ENCODE results near the gene SAMD4B.
"Not testable (repeated sequence)": the region's sequence is repeated elsewhere in the genome, so short reads cannot be mapped to it uniquely, and the experiment has no call there.

Gene SAMD4B

GRCh38 chr19:39377373-39378362 lies 35.4 kb downstream of the SAMD4B start:
- no peak overlapping the region for H3K4me2 ChIP-seq (ENCODE audit: low read length)
- no peak overlapping the region for H2AFZ ChIP-seq (ENCODE audit: low read length)
- no peaks in the 10 kb centered on the region for H3F3A ChIP-seq (ENCODE audit: insufficient read depth, low read length)
- no peaks in the 10 kb centered on the region for H3K27me3 ChIP-seq (ENCODE audit: insufficient read depth, low read length)
- no peak overlapping the region for H3K27ac ChIP-seq (ENCODE audit: low read depth, low read length, poor library complexity, severe bottlenecking)
- no peaks in the 10 kb centered on the region for H3K4me1 ChIP-seq (ENCODE audit: insufficient read depth, low read length, severe bottlenecking)
- H3K79me2 ChIP-seq (ENCODE audit: insufficient read depth, low read length) = no peaks in the 10 kb centered on the region
- peaks cover 84% of the 10 kb centered on the region for H3K36me3 ChIP-seq (ENCODE audit: insufficient read depth, low read length)
- H3K4me3 ChIP-seq (ENCODE audit: low read depth, low read length, poor library complexity, severe bottlenecking) = no peak overlapping the region
- H4K20me1 ChIP-seq (ENCODE audit: insufficient read depth, low read length) = no peaks in the 10 kb centered on the region
- no peak overlapping the region for H3K9ac ChIP-seq (ENCODE audit: low read length)
- no peaks in the 10 kb centered on the region for H3K9me2 ChIP-seq (ENCODE audit: low read depth, low read length)
- H3K9me3 ChIP-seq (ENCODE audit: low read length) = no peaks in the 10 kb centered on the region
- TF ChIP-seq CTCF (IDR thresholded peaks at IDR 0.05; ENCODE audit: low read length) (no peak), EZH2 (IDR thresholded peaks at IDR 0.05; ENCODE audit: borderline replicate concordance, low read length) (no peak)

- not testable (repeated sequence) for H3K4me1 ChIP-seq (ENCODE audit: insufficient read depth, low read length, severe bottlenecking); H3K79me2 ChIP-seq (ENCODE audit: insufficient read depth, low read length); H3K9ac ChIP-seq (ENCODE audit: low read length); H3F3A ChIP-seq (ENCODE audit: insufficient read depth, low read length); H3K4me2 ChIP-seq (ENCODE audit: low read length); H3K9me3 ChIP-seq (ENCODE audit: low read length); H3K27me3 ChIP-seq (ENCODE audit: insufficient read depth, low read length); H4K20me1 ChIP-seq (ENCODE audit: insufficient read depth, low read length); H3K4me3 ChIP-seq (ENCODE audit: low read depth, low read length, poor library complexity, severe bottlenecking); H2AFZ ChIP-seq (ENCODE audit: low read length); H3K27ac ChIP-seq (ENCODE audit: low read depth, low read length, poor library complexity, severe bottlenecking); H3K9me2 ChIP-seq (ENCODE audit: low read depth, low read length)
- H3K36me3 ChIP-seq (ENCODE audit: insufficient read depth, low read length) = peaks cover 82% of the 10 kb centered on the region
Measured at GRCh38 chr19:39379366-39379765, 37.1 kb downstream of the SAMD4B start.

- Histone ChIP-seq H3K4me1 (ENCODE audit: insufficient read depth, low read length, severe bottlenecking) (no peaks in the 10 kb centered on the region), H2AFZ (ENCODE audit: low read length) (no peak overlapping the region), H4K20me1 (ENCODE audit: insufficient read depth, low read length) (no peaks in the 10 kb centered on the region), H3K9ac (ENCODE audit: low read length) (no peak overlapping the region), H3K4me3 (ENCODE audit: low read depth, low read length, poor library complexity, severe bottlenecking) (no peak overlapping the region), H3F3A (ENCODE audit: insufficient read depth, low read length) (no peaks in the 10 kb centered on the region), H3K36me3 (ENCODE audit: insufficient read depth, low read length) (peaks cover 86% of the 10 kb centered on the region), H3K9me3 (ENCODE audit: low read length) (no peaks in the 10 kb centered on the region), H3K27ac (ENCODE audit: low read depth, low read length, poor library complexity, severe bottlenecking) (no peak overlapping the region), H3K27me3 (ENCODE audit: insufficient read depth, low read length) (no peaks in the 10 kb centered on the region), H3K9me2 (ENCODE audit: low read depth, low read length) (no peaks in the 10 kb centered on the region), H3K79me2 (ENCODE audit: insufficient read depth, low read length) (no peaks in the 10 kb centered on the region), H3K4me2 (ENCODE audit: low read length) (no peak overlapping the region)
- TF ChIP-seq CTCF (IDR thresholded peaks at IDR 0.05; ENCODE audit: low read length) = no peak
- TF ChIP-seq EZH2 (IDR thresholded peaks at IDR 0.05; ENCODE audit: borderline replicate concordance, low read length) = no peak
Measured at GRCh38 chr19:39379865-39380396, 37.7 kb downstream of the SAMD4B start.
